HepG2 (cell line): ENCODE results near the gene DSCAML1. TPM values are rescaled to one million over a fixed set of nuclear protein-coding genes. Genes with fewer than 3 reads are reported as not detected.

ENCODE experiments used
- ATAC-seq: fragments of 200-7000 bp; cut with Tn5 transposase; 3 replicates; pipeline ENCODE4 v1.9.1; 2020; ENCODE audit warnings: mild to moderate bottlenecking, moderate library complexity
- BruUV-seq: library from RNA; stranded (reverse); fragments of 400-500 nt; replicated peaks from 2 replicates; lab custom pipeline; 2021; lab: Mats Ljungman, UMichigan
- CTCF ChIA-PET: fragments of 300-600 bp; formaldehyde crosslinking; extraction: SDS; loops from one replicate; lab custom pipeline; 2021; ENCODE audit warnings: low total read pairs, inconsistent platforms, low intra/inter-chr PET ratio; lab: Yijun Ruan, JAX
- POLR2A ChIA-PET: fragments of 350-600 bp; sonication (Branson Sonifier 250); formaldehyde crosslinking; loops from one replicate; lab custom pipeline; 2020; ENCODE audit warnings: antibody characterized with exemption, inconsistent platforms; lab: Yijun Ruan, JAX
- DNase-seq: peaks from one replicate; pipeline ENCODE4 v3.0.0-alpha.2; 2015; ENCODE audit warnings: low spot score
- FAIRE-seq: peaks from 3 replicates; lab custom pipeline; 2011; peaks lifted over from hg19 to GRCh38; lab: Jason Lieb, UNC
- H2AFZ ChIP-seq: one replicate; pipeline ENCODE4 v1.6.1; 2011; ENCODE audit warnings: low read length, inconsistent platforms
- H3K27ac ChIP-seq: fragments of 300-600 bp; 3 replicates; pipeline ENCODE4 v1.8.0; 2011; ENCODE audit warnings: mixed run types, mild to moderate bottlenecking, mixed read lengths, low read length, inconsistent platforms; ENCODE audit not compliant: insufficient read depth; ENCODE audit errors: extremely low read length
- H3K27me3 ChIP-seq, 2 experiments: fragments of 200-600 bp in 1 of 2; 2 replicates in 1 of 2; 3 replicates in 1 of 2; pipeline versions ENCODE4 v1.6.0 to v1.8.0; 2011; ENCODE audit warnings: low read length in 2 of 2, mild to moderate bottlenecking in 2 of 2, moderate library complexity in 2 of 2, inconsistent platforms in 1 of 2; ENCODE audit not compliant: insufficient read depth in 2 of 2, control insufficient read depth in 1 of 2
- H3K36me3 ChIP-seq, 2 experiments: fragments of 200-600 bp in 1 of 2; replicated peaks in 1 of 2; 2 replicates in 1 of 2; 3 replicates in 1 of 2; pipeline versions ENCODE4 v1.5.1 to v1.8.0; 2011; ENCODE audit warnings: low read length in 2 of 2, inconsistent platforms in 1 of 2; ENCODE audit not compliant: insufficient read depth in 2 of 2, control insufficient read depth in 1 of 2
- H3K4me1 ChIP-seq: 2 replicates; pipeline ENCODE4 v1.5.1; 2012; ENCODE audit warnings: low read length, inconsistent platforms; ENCODE audit not compliant: insufficient read depth
- H3K4me2 ChIP-seq: 2 replicates; pipeline ENCODE4 v1.6.0; 2011; ENCODE audit warnings: low read depth, low read length, inconsistent platforms
- H3K4me3 ChIP-seq, 3 experiments: fragments of 200-600 bp in 1 of 3; sonication (generic), shearing (Covaris generic) in 1 of 3; replicated peaks in 1 of 3; 2 replicates each; pipeline ENCODE4 v1.5.1; 2011 to 2016; ENCODE audit warnings: low read length in 3 of 3, inconsistent platforms in 2 of 3, low read depth in 2 of 3, mild to moderate bottlenecking in 2 of 3, control low read depth in 1 of 3, mixed read lengths in 1 of 3; ENCODE audit not compliant: insufficient read depth in 1 of 3
- H3K79me2 ChIP-seq: one replicate; pipeline ENCODE4 v1.6.1; 2011; ENCODE audit warnings: low read length, inconsistent platforms; ENCODE audit not compliant: insufficient read depth
- H3K9ac ChIP-seq: 2 replicates; pipeline ENCODE4 v1.6.0; 2011; ENCODE audit warnings: mild to moderate bottlenecking, low read depth, low read length, inconsistent platforms; ENCODE audit not compliant: insufficient read depth
- H3K9me3 ChIP-seq: 2 replicates; pipeline ENCODE4 v1.5.1; 2012; ENCODE audit warnings: mild to moderate bottlenecking, low read length
- H4K20me1 ChIP-seq: 2 replicates; pipeline ENCODE4 v1.6.0; 2011; ENCODE audit warnings: inconsistent platforms, mild to moderate bottlenecking, low read length, moderate library complexity; ENCODE audit not compliant: insufficient read depth
- CBX5 ChIP-seq: sonication (generic); formaldehyde crosslinking; IDR thresholded peaks from 2 replicates; pipeline ENCODE4 v1.4.0; 2020; ENCODE audit warnings: missing genetic modification reagents, borderline replicate concordance
- HOXA5 ChIP-seq: sonication (generic); formaldehyde crosslinking; IDR thresholded peaks from 2 replicates; pipeline ENCODE4 v1.4.0; 2020; ENCODE audit warnings: missing genetic modification reagents
- HOXD1 ChIP-seq: sonication (generic); formaldehyde crosslinking; IDR thresholded peaks from 2 replicates; pipeline ENCODE4 v1.5.0; 2020; ENCODE audit warnings: missing genetic modification reagents
- MED1 ChIP-seq: sonication (generic); formaldehyde crosslinking; IDR thresholded peaks from 2 replicates; pipeline ENCODE4 v1.4.0; 2020; ENCODE audit warnings: missing genetic modification reagents
- SOX6 ChIP-seq, 2 experiments: fragments of 450-650 bp in 1 of 2; sonication (generic) in 1 of 2; formaldehyde crosslinking in 1 of 2; IDR thresholded peaks; 2 replicates each; pipeline versions ENCODE4 v1.4.0 to v1.6.1; 2017 to 2020; ENCODE audit warnings: antibody characterized with exemption in 1 of 2, mild to moderate bottlenecking in 1 of 2, missing genetic modification reagents in 1 of 2
- USF2 ChIP-seq, 2 experiments: sonication (generic) in 1 of 2; formaldehyde crosslinking in 1 of 2; IDR thresholded peaks; 2 replicates each; pipeline versions ENCODE4 v1.5.1 to v1.6.1; 2011 to 2020; ENCODE audit warnings: borderline replicate concordance in 1 of 2, low read depth in 1 of 2, low read length in 1 of 2, mild to moderate bottlenecking in 1 of 2, missing genetic modification reagents in 1 of 2, moderate library complexity in 1 of 2
- ZNF567 ChIP-seq: sonication (generic); formaldehyde crosslinking; IDR thresholded peaks from 2 replicates; pipeline ENCODE4 v1.8.1; 2023; ENCODE audit warnings: mild to moderate bottlenecking, missing genetic modification reagents, borderline replicate concordance
- WGBS: methylation state at CpG from one replicate; pipeline ENCODE4 v1.1.6; 2017; ENCODE audit warnings: low lambda C conversion rate; 5-methylcytosine and 5-hydroxymethylcytosine counted together
- in situ Hi-C: cut with HindIII; loops from 2 replicates; pipeline ENCODE4 v1.10.0; 2017; ENCODE audit warnings: low pct_unique_long_range_greater_than_20kb; ENCODE audit not compliant: extremely low pct_ligation_motif_present
- intact Hi-C: fragments of 100-400 bp; cut with micrococcal nuclease; formaldehyde crosslinking; loops from one replicate; pipeline ENCODE4 v1.10.0; 2022; ENCODE audit not compliant: unreplicated experiment
- polyA plus RNA-seq, 8 experiments: library from polyadenylated mRNA; depleted of rRNA in 3 of 8; stranded (reverse) in 7 of 8; unstranded in 1 of 8; fragments of >200 nt; fragmentation: Illumina TruSeq in 4 of 8; extraction: Trizol in 4 of 8; gene quantifications; 2 replicates each; pipeline versions ENCODE4 v1.2.1 to v1.2.3, GENCODE V29; 2011 to 2016; ENCODE audit warnings: low read depth in 4 of 8, missing spikeins in 1 of 8, mixed read lengths in 1 of 8; ENCODE audit not compliant: insufficient read depth in 1 of 8
- total RNA-seq, 5 experiments: library from RNA; depleted of rRNA; stranded (reverse); fragments of >200 nt; fragmentation: Illumina TruSeq; extraction: Trizol; gene quantifications; 2 replicates each; pipeline ENCODE4 v1.2.3, GENCODE V29; 2016; ENCODE audit warnings: low read depth in 1 of 5
- TF ChIP-seq, protein P1 (sequence below), 2 experiments: sonication (generic) in 1 of 2; formaldehyde crosslinking in 1 of 2; IDR thresholded peaks; 2 replicates each; pipeline versions ENCODE4 v1.4.0 to v1.6.1; 2018 to 2020; ENCODE audit warnings: missing genetic modification reagents in 2 of 2, borderline replicate concordance in 1 of 2, low read depth in 1 of 2, mild to moderate bottlenecking in 1 of 2, missing biosample characterization in 1 of 2

Gene DSCAML1
- total and polyA plus RNA-seq, 2 of the 13 experiments (the other 11 are each of a cell fraction or from before 2014, with no cell fraction given): 0.29 to 0.40 TPM

DNA sequence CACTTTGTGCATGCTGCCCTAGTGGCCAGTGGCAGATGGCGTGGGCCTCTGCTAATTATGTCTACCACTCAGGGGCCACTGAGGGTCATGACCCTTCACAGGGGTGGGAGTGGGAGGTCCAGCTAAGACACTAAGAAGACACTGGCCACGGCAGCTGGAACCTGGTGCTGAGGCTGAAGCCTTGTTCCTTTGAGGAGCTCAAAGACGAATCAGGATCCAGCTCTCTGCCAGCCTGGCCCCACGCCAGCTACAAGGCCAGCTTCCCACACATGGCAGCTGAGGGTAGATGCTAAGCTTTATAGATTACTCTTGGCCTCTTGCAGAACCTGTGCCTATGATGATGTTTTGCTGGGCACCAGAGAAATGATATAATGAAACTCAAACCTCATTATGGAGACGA is 226.3 kb downstream of the DSCAML1 start:
- no peak for TF ChIP-seq HOXA5 (CRISPR knock-in tag)
- no peak for TF ChIP-seq ZNF567 (CRISPR knock-in tag)
- TF ChIP-seq CBX5 (CRISPR knock-in tag): no peak
- TF ChIP-seq USF2 (IDR thresholded peaks at IDR 0.05; ENCODE audit: low read depth, low read length): no peak
- TF ChIP-seq USF2 (CRISPR knock-in tag; IDR thresholded peaks at IDR 0.05; ENCODE audit: borderline replicate concordance): no peak
- TF ChIP-seq SOX6 (IDR thresholded peaks at IDR 0.05): no peak
- no peak for TF ChIP-seq SOX6 (CRISPR knock-in tag; IDR thresholded peaks at IDR 0.05)
- no peak for TF ChIP-seq HOXD1 (CRISPR knock-in tag)
- TF ChIP-seq, protein P1, sequence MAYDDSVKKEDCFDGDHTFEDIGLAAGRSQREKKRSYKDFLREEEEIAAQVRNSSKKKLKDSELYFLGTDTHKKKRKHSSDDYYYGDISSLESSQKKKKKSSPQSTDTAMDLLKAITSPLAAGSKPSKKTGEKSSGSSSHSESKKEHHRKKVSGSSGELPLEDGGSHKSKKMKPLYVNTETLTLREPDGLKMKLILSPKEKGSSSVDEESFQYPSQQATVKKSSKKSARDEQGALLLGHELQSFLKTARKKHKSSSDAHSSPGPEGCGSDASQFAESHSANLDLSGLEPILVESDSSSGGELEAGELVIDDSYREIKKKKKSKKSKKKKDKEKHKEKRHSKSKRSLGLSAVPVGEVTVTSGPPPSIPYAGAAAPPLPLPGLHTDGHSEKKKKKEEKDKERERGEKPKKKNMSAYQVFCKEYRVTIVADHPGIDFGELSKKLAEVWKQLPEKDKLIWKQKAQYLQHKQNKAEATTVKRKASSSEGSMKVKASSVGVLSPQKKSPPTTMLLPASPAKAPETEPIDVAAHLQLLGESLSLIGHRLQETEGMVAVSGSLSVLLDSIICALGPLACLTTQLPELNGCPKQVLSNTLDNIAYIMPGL (CRISPR knock-in tag; IDR thresholded peaks at IDR 0.05; ENCODE audit: borderline replicate concordance in 1 of 2, low read depth in 1 of 2): no peak
- TF ChIP-seq MED1 (CRISPR knock-in tag): no peak
- CTCF ChIA-PET: no interaction called here
- no TSS peak for BruUV-seq
- Histone ChIP-seq H3K4me2 (no peak overlapping the region), H3K79me2 (no peaks in the 10 kb centered on the region), H3K27me3 (no peaks in the 10 kb centered on the region), H3K9me3 (no peaks in the 10 kb centered on the region), H3K9ac (no peak overlapping the region), H3K4me3 (no peak overlapping the region), H2AFZ (no peak overlapping the region), H3K36me3 (no peaks in the 10 kb centered on the region), H3K4me1 (no peaks in the 10 kb centered on the region), H3K27ac (no peak overlapping the region), H4K20me1 (0 out of 2 replicates have a peak, but pooled peaks cover 6% of the 10 kb centered on the region)
- in situ Hi-C loops: no loop called here
- POLR2A ChIA-PET: no interaction called here
- FAIRE-seq (no peak), DNase-seq (no peak), ATAC-seq (no peak)
- intact Hi-C loops: no loop called here
- WGBS: 37% methylated on average over 2 of the region's 5 CpGs
